HFFc6 (cell line): Measurements from ENCODE around the gene ITGAX. TPM values are rescaled to one million over a fixed set of nuclear protein-coding genes. Genes with fewer than 3 reads are reported as not detected.

Source experiments
- DNase-seq: peaks from one replicate; pipeline ENCODE4 v3.0.0-alpha.2; 2018
- H3K27ac Mint-ChIP-seq: 2 replicates; pipeline ENCODE4 v1.8.0; 2020; ENCODE audit warnings: mild to moderate bottlenecking, mixed read lengths
- H3K27me3 Mint-ChIP-seq: 2 replicates; pipeline ENCODE4 v1.8.0; 2021; ENCODE audit warnings: mild to moderate bottlenecking, moderate library complexity, mixed read lengths; ENCODE audit not compliant: insufficient read depth
- H3K36me3 Mint-ChIP-seq: 2 replicates; pipeline ENCODE4 v1.8.0; 2021; ENCODE audit warnings: low read depth, mixed read lengths
- H3K4me1 Mint-ChIP-seq: 2 replicates; pipeline ENCODE4 v1.8.0; 2020; ENCODE audit warnings: low read depth, mixed read lengths
- H3K4me3 Mint-ChIP-seq: 2 replicates; pipeline ENCODE4 v1.8.0; 2020; ENCODE audit warnings: mild to moderate bottlenecking, moderate library complexity, mixed read lengths
- H3K9me3 Mint-ChIP-seq: 2 replicates; pipeline ENCODE4 v1.8.0; 2020; ENCODE audit warnings: mild to moderate bottlenecking, mixed read lengths
- total RNA-seq, 6 experiments: library from RNA; stranded (reverse); fragmentation: NEBNext Ultra II Directional; extraction: Animal tissue kit (Norgen Biotek cat#: 25700); gene quantifications; 2 replicates in 1 of 6; 3 replicates in 5 of 6; pipeline ENCODE4 v1.2.3, GENCODE V29; 2021
- TF ChIP-seq, protein P1 (sequence below): fragments of 200-600 bp; sonication (generic); IDR thresholded peaks from 2 replicates; pipeline ENCODE4 v1.5.0; 2021; ENCODE audit warnings: antibody characterized with exemption, mild to moderate bottlenecking

The ITGAX gene
- total RNA-seq, 6 experiments from 2014 or later, result not detected

DNA sequence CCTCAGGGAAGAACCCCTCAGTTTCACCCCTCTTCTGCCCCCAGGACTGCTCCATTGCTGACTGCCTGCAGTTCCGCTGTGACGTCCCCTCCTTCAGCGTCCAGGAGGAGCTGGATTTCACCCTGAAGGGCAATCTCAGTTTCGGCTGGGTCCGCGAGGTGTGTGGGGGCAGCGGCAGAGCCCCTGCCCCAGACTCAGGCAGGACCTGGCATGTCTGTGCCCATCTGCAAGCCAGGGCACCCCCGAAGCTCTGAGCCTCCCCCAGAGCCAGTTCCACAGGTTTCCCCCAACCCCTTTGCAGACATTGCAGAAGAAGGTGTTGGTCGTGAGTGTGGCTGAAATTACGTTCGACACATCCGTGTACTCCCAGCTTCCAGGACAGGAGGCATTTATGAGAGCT is 68.8 kb downstream of the ITGAX start:
- DNase-seq, result no peak
- Mint-ChIP-seq H3K9me3 (peaks cover 27% of the 10 kb centered on the region), H3K27me3 (peaks cover 43% of the 10 kb centered on the region), H3K36me3 (no peaks in the 10 kb centered on the region), H3K4me1 (no peaks in the 10 kb centered on the region), H3K27ac (no peak overlapping the region), H3K4me3 (no peak overlapping the region)
- TF ChIP-seq, protein P1, sequence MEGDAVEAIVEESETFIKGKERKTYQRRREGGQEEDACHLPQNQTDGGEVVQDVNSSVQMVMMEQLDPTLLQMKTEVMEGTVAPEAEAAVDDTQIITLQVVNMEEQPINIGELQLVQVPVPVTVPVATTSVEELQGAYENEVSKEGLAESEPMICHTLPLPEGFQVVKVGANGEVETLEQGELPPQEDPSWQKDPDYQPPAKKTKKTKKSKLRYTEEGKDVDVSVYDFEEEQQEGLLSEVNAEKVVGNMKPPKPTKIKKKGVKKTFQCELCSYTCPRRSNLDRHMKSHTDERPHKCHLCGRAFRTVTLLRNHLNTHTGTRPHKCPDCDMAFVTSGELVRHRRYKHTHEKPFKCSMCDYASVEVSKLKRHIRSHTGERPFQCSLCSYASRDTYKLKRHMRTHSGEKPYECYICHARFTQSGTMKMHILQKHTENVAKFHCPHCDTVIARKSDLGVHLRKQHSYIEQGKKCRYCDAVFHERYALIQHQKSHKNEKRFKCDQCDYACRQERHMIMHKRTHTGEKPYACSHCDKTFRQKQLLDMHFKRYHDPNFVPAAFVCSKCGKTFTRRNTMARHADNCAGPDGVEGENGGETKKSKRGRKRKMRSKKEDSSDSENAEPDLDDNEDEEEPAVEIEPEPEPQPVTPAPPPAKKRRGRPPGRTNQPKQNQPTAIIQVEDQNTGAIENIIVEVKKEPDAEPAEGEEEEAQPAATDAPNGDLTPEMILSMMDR, result no peak

DNA sequence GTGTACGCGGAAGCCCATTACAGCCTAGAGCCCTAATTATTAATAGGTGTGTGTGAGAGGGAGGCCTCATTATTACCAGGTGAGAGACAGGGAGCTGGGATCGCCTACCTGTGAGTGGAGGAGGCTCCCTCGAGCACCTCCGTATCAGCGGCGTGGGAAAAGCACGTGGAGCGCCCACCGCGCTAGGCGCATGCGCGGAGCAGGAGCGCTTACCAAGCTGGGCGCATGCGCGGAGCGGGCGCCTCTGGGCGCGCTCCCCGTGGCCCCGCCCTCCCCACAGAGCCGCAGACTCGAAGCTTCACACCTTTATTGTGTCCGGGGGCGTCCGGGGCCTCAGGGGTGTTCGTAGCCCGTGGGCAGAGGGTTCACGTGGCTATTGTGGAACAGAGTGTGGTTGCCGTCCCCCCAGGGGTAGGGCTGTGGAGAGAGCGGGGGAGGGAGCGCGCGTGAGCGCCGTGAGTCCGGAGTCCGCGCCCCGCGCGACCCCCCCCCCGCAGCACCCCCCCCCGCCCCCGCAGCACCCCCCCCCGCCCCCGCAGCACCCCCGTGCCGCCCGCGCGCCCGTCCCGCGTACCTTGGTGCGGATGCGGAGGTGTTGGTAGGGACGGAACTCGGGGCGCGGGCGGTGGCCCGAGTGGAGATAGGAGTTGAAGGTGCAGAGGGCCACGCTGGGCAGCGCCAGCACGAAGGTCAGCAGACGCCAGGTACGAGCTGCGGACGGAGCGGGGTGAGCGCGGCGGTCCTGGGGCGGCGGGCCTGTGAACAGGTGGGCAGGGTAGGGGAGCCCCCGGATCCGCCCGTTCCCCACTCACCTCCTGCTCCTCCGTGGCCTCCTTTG is 72.7 kb downstream of the ITGAX start:
- Mint-ChIP-seq H3K36me3 (no peaks in the 10 kb centered on the region), H3K9me3 (peaks cover 10% of the 10 kb centered on the region; the same call in 1 of the 2 replicates), H3K27ac (no peak overlapping the region), H3K4me3 (no peak overlapping the region), H3K4me1 (no peaks in the 10 kb centered on the region), H3K27me3 (peaks cover 43% of the 10 kb centered on the region)
- TF ChIP-seq, protein P1, result no peak
- DNase-seq, result no peak

DNA sequence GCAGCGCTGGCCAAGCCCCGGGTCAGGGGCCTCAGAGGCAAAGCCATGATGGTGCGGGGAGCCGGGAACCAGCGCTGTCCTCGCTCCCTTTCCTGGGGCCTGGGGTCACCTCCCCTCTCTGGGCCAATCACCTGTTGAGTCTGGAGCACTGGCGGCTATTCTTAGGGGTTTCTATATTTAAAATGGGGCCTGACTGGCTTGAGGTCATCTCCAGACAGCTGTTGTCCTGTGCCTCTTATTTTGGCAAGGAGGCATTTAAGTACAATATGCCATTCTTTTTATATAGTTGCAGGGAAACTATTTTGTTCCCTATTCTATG is 73.3 kb downstream of the ITGAX start, which contains the start of gene COX6A2:
TSS of gene COX6A2 (minus strand) at position 82 of the 319 bp plus-strand sequence. CDS start at position 47, 35 bp downstream.
- Mint-ChIP-seq H3K27ac (no peak within 1 kb of the TSS), H3K27me3 (peaks cover 40% of the 10 kb centered on the region), H3K36me3 (no peaks in the 10 kb centered on the region), H3K9me3 (peaks cover 9% of the 10 kb centered on the region; the same call in 1 of the 2 replicates), H3K4me1 (no peaks in the 10 kb centered on the region), H3K4me3 (no peak within 1 kb of the TSS)
- TF ChIP-seq, protein P1, result no peak
- DNase-seq, result no peak

DNA sequence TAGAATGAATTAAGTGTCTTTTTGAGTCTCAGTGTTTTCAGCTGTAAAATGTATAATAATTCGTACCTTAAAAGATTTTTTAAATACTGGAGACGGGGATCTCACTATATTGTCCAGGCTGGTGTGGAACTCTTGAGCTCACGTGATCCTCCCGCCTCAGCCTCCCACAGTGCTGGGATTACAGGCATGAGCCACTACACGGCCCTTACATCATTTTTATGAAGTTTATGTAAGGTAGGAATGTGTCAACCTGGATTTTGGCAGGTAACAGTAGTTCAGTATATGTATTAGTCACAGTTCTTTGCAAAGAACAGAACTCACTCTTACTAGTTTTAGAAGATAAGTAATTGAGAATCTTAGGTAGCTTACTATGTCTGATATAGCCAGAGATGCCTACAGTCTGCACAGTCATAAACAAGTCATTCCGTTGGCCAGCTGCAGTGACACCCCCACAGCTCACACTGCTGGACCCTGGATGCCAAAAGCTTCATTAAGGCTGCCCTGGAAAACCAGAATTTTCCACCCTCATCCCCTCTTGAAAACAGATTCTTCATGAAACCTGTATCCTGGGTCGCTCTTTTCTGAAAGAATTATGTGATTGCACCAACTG is 73.8 kb downstream of the ITGAX start:
- Mint-ChIP-seq H3K4me3 (no peak overlapping the region), H3K27ac (no peak overlapping the region), H3K36me3 (no peaks in the 10 kb centered on the region), H3K9me3 (peaks cover 9% of the 10 kb centered on the region; the same call in 1 of the 2 replicates), H3K4me1 (no peaks in the 10 kb centered on the region), H3K27me3 (peaks cover 36% of the 10 kb centered on the region)
- TF ChIP-seq, protein P1, result no peak
- DNase-seq, result no peak

DNA sequence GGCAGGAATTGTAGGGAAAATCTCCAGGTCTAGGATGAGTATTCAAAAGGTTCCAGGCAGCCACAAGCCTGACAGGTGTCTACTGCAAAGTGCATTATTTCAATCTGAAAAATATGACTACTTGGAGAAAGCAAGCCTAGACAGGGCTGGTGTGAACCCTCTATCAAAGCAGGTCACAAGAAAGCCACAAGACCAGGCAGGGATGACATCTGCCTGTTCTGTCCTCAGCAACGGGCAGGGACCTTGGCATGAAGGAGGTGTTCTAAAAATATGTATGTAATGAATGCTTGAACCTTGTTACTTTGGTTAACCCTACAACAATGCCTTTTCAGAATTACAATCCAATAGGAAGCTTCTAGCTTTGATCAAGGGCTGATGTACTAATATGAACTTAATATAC is 74.3 kb downstream of the ITGAX start:
- Mint-ChIP-seq H3K9me3 (peaks cover 9% of the 10 kb centered on the region; the same call in 1 of the 2 replicates), H3K36me3 (no peaks in the 10 kb centered on the region), H3K4me1 (no peaks in the 10 kb centered on the region), H3K4me3 (no peak overlapping the region), H3K27me3 (peaks cover 32% of the 10 kb centered on the region), H3K27ac (no peak overlapping the region)
- TF ChIP-seq, protein P1, result no peak
- DNase-seq, result no peak
